ENCODE data around the gene CLIC2. TPM values are rescaled to one million over a fixed set of nuclear protein-coding genes. Genes with fewer than 3 reads are reported as not detected.
"Not testable (repeated sequence)": the region's sequence is repeated elsewhere in the genome, so short reads cannot be mapped to it uniquely, and the experiment has no call there.

CLIC2 gene
- total RNA-seq, 1 donor from 2014 or later, result not detected

DNA sequence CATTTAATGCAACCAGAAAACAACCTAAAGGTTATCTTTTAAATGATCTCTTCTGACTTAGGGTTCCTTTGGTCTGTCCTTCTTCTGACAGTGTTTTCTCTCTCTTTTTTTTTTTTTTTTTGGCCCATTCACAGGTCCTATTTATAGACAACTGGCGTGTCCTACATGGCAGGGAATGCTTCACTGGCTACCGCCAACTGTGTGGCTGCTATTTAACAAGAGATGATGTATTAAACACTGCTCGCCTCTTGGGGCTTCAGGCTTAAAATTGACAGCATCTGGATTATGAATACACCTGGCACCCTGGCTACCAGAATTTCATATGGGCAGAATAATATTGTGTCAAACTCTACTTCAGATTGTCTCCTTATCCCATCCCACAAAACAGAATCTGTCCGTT lies 15.0 kb upstream of the CLIC2 start:
- not testable (repeated sequence) for H2AFZ ChIP-seq (replicated peaks); H3K9me3 ChIP-seq (ENCODE audit: low read depth); H3K27me3 Mint-ChIP-seq (ENCODE audit: insufficient read depth, low read depth); H3K27ac Mint-ChIP-seq; H4K20me1 ChIP-seq (ENCODE audit: low read depth); H3F3A ChIP-seq (ENCODE audit: low read depth); H3K27ac ChIP-seq; H3K4me1 ChIP-seq; H3K4me2 ChIP-seq; H3K79me2 ChIP-seq (ENCODE audit: low read depth); H3K4me3 ChIP-seq; H3K36me3 ChIP-seq; H3K4me3 Mint-ChIP-seq; H3K9ac ChIP-seq; H3K4me1 Mint-ChIP-seq; H3K27me3 ChIP-seq; H3K9me3 Mint-ChIP-seq; H3K36me3 Mint-ChIP-seq; DNase-seq (ENCODE audit: low spot score)

- not testable (repeated sequence) for H4K20me1 ChIP-seq (ENCODE audit: low read depth); H3K9me3 ChIP-seq (ENCODE audit: low read depth); H3K4me1 ChIP-seq; DNase-seq (ENCODE audit: low spot score); H2AFZ ChIP-seq (replicated peaks); H3K27ac Mint-ChIP-seq; H3K27me3 Mint-ChIP-seq (ENCODE audit: insufficient read depth, low read depth); H3K27me3 ChIP-seq; H3K4me3 ChIP-seq; H3K36me3 ChIP-seq; H3K9me3 Mint-ChIP-seq; H3K4me3 Mint-ChIP-seq; H3K27ac ChIP-seq; H3K79me2 ChIP-seq (ENCODE audit: low read depth); H3K36me3 Mint-ChIP-seq; H3F3A ChIP-seq (ENCODE audit: low read depth); H3K9ac ChIP-seq; H3K4me1 Mint-ChIP-seq; H3K4me2 ChIP-seq
Observed at GRCh38 chrX:155345689-155346088, 11.3 kb upstream of the CLIC2 start.

GRCh38 chrX:155335337-155335712 lies 911 bp upstream of the CLIC2 start:
- DNase-seq (ENCODE audit: low spot score); H3K27me3 Mint-ChIP-seq (ENCODE audit: insufficient read depth, low read depth); H4K20me1 ChIP-seq (ENCODE audit: low read depth); H3K9me3 Mint-ChIP-seq; H3K27ac Mint-ChIP-seq; H3K4me1 ChIP-seq; H3F3A ChIP-seq (ENCODE audit: low read depth); H3K4me3 Mint-ChIP-seq; H3K27ac ChIP-seq; H3K4me2 ChIP-seq; H3K9ac ChIP-seq; H3K27me3 ChIP-seq; H3K4me1 Mint-ChIP-seq; H3K36me3 Mint-ChIP-seq; H3K4me3 ChIP-seq; H3K36me3 ChIP-seq; H2AFZ ChIP-seq (replicated peaks); H3K79me2 ChIP-seq (ENCODE audit: low read depth); H3K9me3 ChIP-seq (ENCODE audit: low read depth): not testable (repeated sequence)

- no peak overlapping the region for H3K27ac Mint-ChIP-seq
- no peaks in the 10 kb centered on the region for H3K9me3 Mint-ChIP-seq
- H3K36me3 ChIP-seq, result no peaks in the 10 kb centered on the region
- TF ChIP-seq EZH2 (IDR thresholded peaks at IDR 0.05) (no peak), EZH2phosphoT487 (IDR thresholded peaks at IDR 0.05) (no peak), CTCF (IDR thresholded peaks at IDR 0.05) (no peak)
- H3K36me3 Mint-ChIP-seq, result no peaks in the 10 kb centered on the region
- H3K9ac ChIP-seq, result no peak overlapping the region
- H3K27me3 ChIP-seq, result no peaks in the 10 kb centered on the region
- H3K9me3 ChIP-seq (ENCODE audit: low read depth), result no peaks in the 10 kb centered on the region
- no peak overlapping the region for H2AFZ ChIP-seq (replicated peaks)
- no peak for DNase-seq (ENCODE audit: low spot score)
- H3K27me3 Mint-ChIP-seq (ENCODE audit: insufficient read depth, low read depth), result no peaks in the 10 kb centered on the region
- H3K27ac ChIP-seq, result no peak overlapping the region
- no peaks in the 10 kb centered on the region for H3K79me2 ChIP-seq (ENCODE audit: low read depth)
- no peaks in the 10 kb centered on the region for H3K4me1 Mint-ChIP-seq
- no peaks in the 10 kb centered on the region for H3F3A ChIP-seq (ENCODE audit: low read depth)
- H3K4me1 ChIP-seq, result no peaks in the 10 kb centered on the region
- H3K4me3 ChIP-seq, result no peak overlapping the region
- H3K4me2 ChIP-seq, result no peak overlapping the region
- no peak overlapping the region for H3K4me3 Mint-ChIP-seq
- H4K20me1 ChIP-seq (ENCODE audit: low read depth), result no peaks in the 10 kb centered on the region
Observed at GRCh38 chrX:155333544-155334100, 792 bp downstream of the CLIC2 start.

GRCh38 chrX:155330992-155331391 lies 3.4 kb downstream of the CLIC2 start:
- Mint-ChIP-seq H3K27me3 (ENCODE audit: insufficient read depth, low read depth) (no peaks in the 10 kb centered on the region), H3K36me3 (no peaks in the 10 kb centered on the region), H3K27ac (no peak overlapping the region), H3K4me1 (no peaks in the 10 kb centered on the region), H3K4me3 (no peak overlapping the region), H3K9me3 (no peaks in the 10 kb centered on the region)
- no peak for DNase-seq (ENCODE audit: low spot score)
- no peaks in the 10 kb centered on the region for H3K79me2 ChIP-seq (ENCODE audit: low read depth)
- H2AFZ ChIP-seq (replicated peaks), result no peak overlapping the region
- H3K4me2 ChIP-seq, result no peak overlapping the region
- H4K20me1 ChIP-seq (ENCODE audit: low read depth), result no peaks in the 10 kb centered on the region
- H3K27ac ChIP-seq, result no peak overlapping the region
- no peaks in the 10 kb centered on the region for H3K4me1 ChIP-seq
- no peaks in the 10 kb centered on the region for H3K27me3 ChIP-seq
- TF ChIP-seq CTCF (IDR thresholded peaks at IDR 0.05) (no peak), EZH2phosphoT487 (IDR thresholded peaks at IDR 0.05) (no peak), EZH2 (IDR thresholded peaks at IDR 0.05) (no peak)
- no peaks in the 10 kb centered on the region for H3F3A ChIP-seq (ENCODE audit: low read depth)
- no peaks in the 10 kb centered on the region for H3K36me3 ChIP-seq
- no peak overlapping the region for H3K4me3 ChIP-seq
- peaks cover 7% of the 10 kb centered on the region for H3K9me3 ChIP-seq (ENCODE audit: low read depth)
- no peak overlapping the region for H3K9ac ChIP-seq

Data from neural progenitor cell (in vitro differentiated cells).